HG02870 (cell line): Measurements from ENCODE around the gene CNOT3.

ENCODE experiments used
- ATAC-seq: cut with Tn5 transposase; IDR thresholded peaks from one replicate; pipeline ENCODE4 v1.9.1; 2021; ENCODE audit warnings: mild to moderate bottlenecking, moderate library complexity; ENCODE audit not compliant: unreplicated experiment

Gene CNOT3

DNA sequence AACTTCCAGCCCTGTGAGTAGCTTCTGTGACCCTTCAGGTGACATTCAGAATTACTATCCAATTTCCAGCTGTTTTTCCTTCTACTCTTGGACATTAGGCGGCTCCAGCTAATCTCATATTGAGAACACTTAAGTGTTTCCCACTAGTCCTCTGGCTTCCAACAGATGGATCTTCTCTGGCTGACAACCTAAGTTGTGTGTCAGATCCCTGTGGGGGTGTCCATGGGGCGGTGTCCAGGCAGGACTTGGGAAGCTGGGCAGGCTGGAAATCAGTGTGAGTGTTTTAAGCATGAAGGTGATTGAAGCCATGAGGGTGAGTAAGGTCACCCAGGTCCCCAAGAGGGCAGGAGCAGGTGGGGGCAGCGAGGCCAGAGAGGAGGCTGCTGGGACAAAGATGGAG, 10.1 kb downstream of the CNOT3 start:
- ATAC-seq: no peak

- ATAC-seq: no peak
Observed at GRCh38 chr19:54148158-54148557, 10.6 kb downstream of the CNOT3 start.

GRCh38 chr19:54149021-54149812, 11.7 kb downstream of the CNOT3 start:
- no peak for ATAC-seq

- ATAC-seq: no peak
Observed at GRCh38 chr19:54151362-54152035, 13.9 kb downstream of the CNOT3 start.

- no peak for ATAC-seq
Observed at GRCh38 chr19:54152267-54152666, 14.7 kb downstream of the CNOT3 start.

DNA sequence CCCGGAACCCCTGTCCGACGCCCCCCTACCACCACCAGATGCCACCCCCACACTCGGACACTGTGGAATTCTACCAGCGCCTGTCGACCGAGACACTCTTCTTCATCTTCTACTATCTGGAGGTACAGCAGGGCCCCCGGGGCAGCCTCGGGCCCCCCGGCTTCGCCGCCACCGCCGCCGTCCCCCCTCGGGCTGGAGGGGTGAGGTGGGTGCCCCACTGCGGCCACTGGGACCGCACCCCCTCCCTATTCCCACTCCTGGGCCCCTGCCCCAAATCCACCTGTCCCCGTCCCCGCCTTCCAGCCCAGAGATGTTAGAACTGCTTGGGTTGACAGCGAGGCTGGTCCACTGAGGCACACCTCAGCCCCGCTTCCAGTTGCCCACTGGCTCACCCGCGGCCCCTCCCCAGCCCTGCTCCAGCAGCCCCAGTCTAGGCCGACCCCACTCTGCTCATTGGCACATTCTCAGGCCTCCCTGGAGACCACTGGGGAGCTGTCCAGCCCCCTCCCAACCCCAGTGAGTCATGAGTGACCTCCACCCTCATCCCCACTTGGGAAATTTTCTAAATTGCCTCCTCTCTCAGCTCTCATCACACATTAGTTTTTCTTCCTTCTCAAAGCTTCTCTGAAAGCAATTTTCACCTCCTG, 15.4 kb downstream of the CNOT3 start:
- ATAC-seq: no peak

DNA sequence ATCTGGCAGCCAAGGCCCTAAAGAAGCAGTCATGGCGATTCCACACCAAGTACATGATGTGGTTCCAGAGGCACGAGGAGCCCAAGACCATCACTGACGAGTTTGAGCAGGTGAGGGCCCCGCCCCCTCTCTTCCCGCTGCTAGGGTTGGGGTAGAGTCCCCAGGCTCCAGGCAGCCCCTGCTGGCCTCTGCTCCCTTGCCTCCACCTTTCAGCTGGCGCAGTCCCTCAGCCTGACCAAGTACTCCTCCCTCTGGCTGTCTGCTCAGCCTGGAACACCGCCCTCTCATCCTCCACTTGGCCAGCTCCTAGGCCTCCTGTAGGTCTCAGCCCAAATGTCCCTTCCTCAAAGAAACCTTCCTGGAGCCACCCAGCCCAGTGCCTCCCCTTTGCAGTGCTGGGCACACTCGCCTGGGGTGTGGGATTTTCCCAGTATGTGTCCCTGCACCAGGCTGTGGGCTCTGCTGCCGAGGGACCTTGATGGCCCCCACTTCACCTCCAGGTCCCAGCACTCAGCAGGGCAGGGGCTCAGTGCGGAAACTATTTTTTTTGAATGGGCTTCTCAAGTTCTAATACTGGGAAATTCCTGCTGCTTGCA, 16.3 kb downstream of the CNOT3 start:
- ATAC-seq: no peak

DNA sequence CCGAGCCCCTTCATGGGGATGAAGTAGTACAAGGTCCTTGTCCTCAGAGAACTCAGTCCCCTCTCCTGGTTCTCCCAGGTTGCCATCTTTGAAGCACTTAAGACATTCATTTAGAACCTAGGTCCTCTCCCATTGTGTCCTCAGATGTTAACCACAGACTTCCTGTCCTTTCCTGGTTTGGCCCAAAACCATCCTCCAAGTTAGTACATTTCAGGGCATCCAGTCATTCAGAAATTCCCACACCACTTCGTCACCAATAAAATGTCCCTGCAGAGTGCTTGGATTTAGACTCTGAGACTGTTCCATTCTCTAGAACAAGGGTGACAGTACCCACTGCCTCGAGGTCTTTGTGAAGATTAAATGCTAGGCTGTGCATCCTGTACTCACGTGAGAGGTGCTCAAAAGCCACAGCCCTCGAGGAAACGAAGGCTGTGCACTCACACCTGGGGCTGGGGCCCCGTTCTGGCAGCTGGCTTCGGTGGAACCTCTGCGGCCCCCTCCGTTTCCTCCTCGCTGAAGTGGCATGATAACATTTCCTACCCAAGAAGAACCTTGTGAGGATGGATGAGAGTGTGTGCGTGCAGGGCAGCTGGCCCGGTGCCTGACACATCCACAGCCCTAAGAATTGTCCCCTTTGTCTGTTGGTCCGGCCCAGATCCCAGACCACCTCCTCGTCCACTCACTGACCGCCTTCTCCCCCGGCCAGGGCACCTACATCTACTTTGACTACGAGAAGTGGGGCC, 17.2 kb downstream of the CNOT3 start:
- ATAC-seq: no peak

GRCh38 chr19:54155694-54156093, 18.1 kb downstream of the CNOT3 start:
- no peak for ATAC-seq

DNA sequence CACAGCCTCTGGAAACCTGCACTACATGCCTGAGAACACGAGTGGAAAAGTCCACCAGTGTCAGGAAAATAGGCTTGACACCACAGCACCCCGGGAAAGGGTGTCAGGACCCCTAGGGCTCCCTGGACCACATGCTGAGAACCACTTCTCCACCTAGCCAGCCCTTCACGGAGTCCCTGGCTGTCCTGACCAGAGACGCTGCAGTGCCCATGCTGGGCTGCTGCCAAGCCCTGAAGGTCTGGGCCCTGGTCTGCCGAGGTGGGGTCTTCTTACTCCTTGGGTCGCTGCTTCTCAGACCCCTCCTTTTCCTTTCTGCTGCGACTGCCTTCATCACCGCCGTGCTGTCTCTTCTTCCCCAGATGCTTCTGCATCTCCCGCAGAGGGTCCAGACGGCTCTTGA, 18.9 kb downstream of the CNOT3 start:
- ATAC-seq: no peak

GRCh38 chr19:54156953-54157352, 19.4 kb downstream of the CNOT3 start:
- no peak for ATAC-seq

DNA sequence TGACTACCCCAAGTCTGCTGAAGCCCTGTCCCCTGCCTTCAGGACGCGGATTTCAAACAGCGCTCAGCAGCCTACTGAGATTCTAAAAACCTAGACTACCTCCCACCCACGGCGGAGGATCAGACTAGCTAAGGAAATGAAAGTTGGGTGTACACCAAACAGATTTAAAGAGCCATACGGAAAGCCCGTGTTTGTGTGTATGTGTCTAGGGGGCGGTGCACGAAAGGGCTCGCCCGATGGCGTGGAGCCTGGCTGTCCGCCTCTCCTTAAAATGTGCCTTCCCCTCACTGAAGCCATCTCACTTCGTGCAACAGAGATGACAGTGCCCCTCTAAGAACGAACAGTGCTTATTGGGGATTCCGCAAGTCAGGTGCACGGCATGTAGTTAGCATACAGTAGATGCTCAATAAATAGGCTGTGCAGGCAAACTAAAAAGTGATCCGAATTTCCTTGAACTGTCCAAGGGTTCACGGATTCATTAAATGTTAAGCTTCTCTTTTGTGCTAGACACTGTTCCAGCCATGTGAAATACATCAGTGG, 21.3 kb downstream of the CNOT3 start:
- ATAC-seq: no peak

DNA sequence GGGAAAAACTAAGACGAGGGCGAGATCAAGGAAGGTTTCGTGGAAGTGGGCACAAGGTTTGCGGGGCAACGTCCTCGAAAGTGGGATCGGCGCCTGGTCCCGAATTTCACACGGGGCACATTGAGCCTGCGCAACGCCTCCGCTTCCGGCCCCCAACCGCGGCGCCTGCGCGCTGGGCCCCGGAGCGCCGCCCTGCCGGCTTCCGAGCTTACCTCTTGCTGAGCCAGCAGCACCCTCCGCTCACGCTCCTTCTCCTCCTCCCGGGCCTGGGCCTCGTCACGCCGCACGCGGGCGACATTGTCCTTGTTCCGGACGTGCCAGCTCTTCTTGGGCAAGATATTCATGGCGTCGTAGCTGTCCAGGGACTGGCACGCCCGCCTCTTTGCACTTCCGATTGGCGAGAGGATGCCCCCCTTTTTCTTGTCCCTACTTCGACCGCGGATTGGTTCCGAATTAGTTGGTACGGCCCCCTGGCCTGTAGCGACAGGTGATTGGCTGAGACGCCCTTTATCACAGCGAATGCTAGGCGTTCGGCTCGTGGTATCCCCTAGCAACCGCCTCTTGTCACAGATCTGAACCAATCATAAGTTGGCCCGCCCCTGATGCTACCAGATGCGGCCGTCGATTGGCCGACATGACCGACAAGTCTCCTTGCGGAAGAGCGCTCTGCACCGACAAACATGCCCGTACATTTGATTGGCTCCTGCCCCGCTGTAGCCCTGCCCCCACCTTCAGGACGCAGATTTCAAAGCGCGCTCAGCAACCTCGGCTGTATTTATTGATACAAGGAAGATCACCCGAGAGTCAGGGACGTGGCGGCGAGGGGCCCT, 22.0 kb downstream of the CNOT3 start, which contains the start of gene LENG1:
Gene LENG1, minus strand, starts transcription at position 370 of the 830 bp plus-strand sequence. Its CDS starts 26 bp downstream, at position 344.
- ATAC-seq: peak; percentile 89

- no peak for ATAC-seq
Observed at GRCh38 chr19:54160182-54160811, 22.7 kb downstream of the CNOT3 start.

- no peak for ATAC-seq
Observed at GRCh38 chr19:54160854-54161253, 23.3 kb downstream of the CNOT3 start.

DNA sequence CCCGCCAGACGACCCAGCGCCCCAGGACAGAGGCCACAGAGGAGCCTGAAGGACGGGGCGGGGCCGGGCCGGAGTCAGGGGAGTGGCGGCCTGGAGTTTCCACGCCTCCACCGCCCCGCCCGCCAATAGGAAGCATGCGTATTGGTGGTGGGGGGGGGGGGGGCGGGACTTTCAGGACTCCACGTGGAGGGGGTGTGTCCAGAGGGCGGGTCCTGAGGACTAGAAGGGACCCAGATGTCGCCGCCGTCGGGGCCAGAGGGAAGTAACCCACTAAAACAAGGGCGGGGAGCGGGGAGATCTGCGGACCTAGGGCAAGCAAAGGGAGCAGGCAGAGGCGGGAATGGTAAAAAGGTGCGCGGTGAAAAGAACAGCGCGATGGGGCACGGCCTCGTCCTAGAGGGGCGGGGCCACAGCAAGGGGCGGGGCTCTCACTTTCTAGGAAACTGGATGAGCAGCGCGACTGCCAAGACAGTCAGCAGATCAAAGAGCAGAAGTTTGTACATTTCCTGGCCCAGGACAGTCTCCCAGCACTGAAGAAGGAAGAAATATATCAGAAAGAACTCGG, 24.8 kb downstream of the CNOT3 start:
- ATAC-seq: no peak

DNA sequence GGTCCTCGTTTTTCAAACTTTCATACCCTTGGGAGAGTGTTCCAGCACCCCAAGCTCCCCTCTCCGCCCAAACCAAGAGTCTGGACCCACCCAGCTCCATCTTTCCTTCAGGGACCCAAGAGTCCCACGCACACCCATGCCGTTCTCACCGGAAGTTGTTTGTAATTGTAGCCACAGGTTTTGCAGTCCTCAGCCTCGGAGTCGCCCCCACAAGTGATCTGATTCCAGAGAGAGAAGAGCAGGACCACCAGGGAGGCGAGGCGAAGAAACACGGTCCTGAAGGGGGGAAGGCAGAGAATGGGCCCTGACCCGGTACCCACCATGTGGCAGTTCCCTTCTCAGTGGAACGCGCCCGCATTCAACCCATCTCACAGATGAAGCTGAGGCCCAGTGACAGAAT, 25.3 kb downstream of the CNOT3 start:
- ATAC-seq: no peak

DNA sequence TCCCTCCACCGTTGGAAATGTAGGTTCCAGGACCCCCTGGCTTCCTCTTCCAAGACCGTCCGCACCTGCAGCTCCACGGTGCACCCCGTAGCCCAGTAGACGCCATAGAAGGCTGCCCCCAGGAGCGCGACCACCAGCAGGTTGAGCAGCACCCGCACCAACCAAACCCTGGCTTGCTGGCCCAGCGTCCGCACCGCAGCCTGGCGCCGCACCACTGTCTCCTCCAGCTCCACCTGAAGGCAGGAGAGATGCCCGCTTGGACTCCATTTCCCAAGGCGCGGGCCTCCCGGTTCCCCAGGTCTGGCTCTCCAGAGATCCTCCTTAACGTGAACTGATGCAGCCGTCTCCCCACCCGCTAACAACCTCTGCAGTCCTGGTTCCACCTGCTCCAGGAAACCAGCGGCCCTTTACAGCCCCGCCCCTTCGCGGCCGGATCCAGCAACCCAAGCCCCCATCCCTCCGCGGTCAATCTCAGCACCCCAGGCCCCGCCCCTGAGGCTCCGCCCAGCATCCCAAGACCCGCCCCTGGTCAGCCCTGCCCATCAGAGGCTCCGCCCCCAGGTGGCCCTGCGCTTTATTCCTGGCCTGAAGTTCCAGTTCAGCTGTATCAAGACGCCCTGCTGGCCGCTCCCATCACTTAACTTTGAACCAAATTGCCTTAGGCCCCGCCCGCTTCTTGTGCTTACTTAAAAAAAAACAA, 27.0 kb downstream of the CNOT3 start:
- ATAC-seq: no peak
